Effector CD4-positive, alpha-beta T cell (primary cell): ENCODE measurements around the gene KHNYN.
A peak's percentile ranks its signal among the peaks of the same experiment; 100 is the strongest.

Experiments used
- DNase-seq: peaks from one replicate; pipeline ENCODE4 v3.0.0-alpha.2; 2020

KHNYN gene

GRCh38 chr14:24425704-24426103 lies 4.0 kb upstream of the KHNYN start:
- no peak for DNase-seq

DNA sequence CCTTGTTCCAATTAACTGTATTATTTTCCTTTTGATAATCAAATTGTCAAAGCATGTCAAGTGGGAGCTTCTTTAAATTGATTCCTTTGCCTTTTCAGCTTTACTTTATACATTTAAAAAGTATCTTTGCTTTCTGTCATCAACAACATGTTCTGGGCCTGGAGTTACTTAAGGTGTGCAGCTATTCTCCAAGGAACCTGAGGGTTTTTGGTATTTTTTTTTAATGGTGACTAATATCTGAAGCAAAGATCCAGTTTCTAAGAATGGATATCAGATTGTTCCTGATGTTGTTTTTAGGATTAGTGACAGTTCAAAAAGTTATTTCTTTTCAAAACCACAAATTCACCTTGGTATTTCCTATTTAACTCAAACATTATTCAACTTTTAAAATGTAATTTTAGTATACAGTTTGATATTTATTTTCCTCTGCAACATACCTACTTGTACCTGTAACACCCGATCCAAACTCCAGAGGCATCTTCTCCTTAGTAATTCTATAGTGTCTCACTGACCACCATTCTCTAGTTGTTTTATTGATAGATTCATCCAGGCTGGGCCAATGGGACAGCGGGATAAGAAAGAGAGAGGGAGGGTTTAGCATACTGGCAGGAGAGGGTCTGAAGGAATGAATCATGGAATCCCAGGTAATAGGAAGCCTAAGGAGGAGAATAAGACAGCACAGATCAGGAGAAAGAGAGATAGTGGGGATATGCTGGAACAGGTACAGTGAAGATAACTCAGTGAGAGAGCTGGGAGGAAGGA lies 3.4 kb upstream of the KHNYN start:
- DNase-seq = no peak

DNA sequence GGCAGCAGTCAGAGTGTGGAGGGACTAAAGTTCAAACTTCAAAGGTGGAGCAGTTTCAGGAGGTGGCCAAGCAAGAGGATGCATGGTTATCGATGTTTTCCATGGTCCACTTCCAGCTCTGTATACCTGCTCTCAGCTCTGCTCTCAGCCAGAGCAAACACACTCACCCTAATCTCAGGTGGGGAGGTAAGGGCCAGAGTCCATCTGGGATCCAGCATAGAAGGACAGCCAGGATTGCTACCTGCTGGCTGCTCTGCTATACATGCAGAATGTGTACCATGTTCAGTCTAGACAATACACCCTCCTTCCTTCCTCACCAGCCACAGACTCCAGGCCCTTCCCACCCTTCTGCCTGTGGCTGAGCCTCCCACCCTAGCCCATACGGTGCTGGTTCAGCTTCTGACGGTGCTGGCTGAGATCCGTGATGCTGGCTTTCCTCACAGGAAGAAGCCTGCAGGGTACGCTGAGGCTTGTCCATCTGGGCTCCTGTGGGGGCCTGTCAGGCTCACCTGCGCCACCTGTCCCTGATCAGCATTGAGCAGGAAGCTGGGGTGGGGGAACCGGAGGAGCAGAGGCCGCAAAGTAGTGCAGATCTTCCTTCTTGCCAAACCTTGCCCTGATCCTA lies 2.7 kb upstream of the KHNYN start:
- no peak for DNase-seq

GRCh38 chr14:24427537-24428508 lies 1.9 kb upstream of the KHNYN start:
- no peak for DNase-seq

DNA sequence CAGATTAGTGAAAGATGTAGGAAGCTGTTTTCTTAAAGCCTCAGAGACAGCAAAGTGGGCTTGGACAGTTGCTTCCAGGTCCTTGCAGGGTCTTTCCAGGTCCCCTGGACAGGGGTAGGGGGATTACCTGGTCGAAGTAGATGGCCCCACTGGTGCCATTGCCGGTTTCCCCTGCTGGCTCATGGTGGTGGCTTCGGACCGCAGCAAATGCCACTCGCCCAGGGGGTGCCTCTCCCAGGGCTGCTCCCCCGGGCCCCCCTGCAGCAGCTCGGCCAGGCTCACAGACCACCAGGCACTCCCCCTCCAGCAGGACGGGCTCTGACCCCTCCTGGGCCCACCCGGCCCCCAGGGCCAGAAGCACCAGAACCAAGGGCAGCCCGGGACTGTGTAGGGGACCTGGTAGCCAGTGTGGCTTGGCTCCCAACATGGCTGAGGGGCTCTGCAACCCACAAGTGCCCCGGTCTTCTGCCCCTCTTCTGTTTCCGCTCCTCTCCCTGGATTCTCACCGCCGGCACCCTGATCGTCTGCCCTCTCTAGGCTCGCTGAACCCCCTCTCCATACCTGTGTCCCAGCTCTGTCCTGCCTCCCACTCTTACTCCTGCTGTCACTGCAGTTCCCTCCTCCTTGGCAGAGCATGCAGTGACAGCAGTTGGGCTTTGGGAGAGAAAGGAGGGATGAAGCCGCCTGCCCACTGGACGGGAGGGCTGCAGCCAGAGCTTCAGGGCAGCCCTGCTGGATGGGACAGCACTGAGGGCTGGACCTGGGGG lies 943 bp upstream of the KHNYN start:
- no peak for DNase-seq

- DNase-seq = peak; percentile 25
Measured at GRCh38 chr14:24430143-24430681, 458 bp downstream of the KHNYN start.

DNA sequence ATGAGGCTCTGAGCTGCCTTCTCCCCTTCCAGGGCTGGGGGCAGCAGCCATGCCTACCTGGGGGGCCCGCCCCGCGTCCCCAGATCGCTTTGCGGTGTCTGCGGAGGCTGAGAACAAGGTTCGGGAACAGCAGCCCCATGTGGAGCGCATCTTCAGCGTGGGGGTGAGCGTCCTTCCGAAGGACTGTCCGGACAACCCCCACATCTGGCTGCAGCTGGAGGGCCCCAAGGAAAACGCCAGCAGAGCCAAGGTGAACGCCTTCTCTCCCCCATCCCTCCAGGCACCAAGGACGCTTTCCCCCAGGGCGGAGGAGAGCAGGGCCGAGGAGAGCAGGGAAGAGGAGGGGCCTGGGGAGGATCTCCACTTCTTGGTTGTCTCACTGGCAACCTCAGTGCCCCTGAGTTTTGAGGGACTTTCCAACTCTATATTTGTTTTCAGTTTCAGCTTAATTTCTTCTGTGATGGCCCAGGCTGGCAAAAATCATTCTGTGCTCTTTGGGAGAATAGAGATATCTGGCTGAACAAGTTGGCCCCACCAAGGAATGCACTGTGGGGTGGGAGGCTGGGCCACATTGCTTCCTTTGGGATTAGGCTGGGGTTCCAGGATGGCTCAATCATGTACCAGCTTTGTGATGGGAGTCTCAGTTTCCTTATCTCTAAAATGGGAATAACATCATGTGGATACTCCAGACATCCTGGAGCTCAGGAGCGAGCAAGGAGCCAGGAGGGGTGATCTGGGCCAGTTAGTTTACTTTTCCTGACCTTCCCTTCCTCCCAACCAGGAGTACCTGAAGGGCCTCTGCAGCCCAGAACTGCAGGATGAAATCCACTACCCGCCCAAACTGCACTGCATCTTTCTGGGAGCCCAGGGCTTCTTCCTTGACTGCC lies 1.2 kb downstream of the KHNYN start:
- DNase-seq = peak; percentile 44

GRCh38 chr14:24431569-24432258 lies 2.0 kb downstream of the KHNYN start:
- DNase-seq = peak; percentile 88

GRCh38 chr14:24432259-24433131 lies 2.7 kb downstream of the KHNYN start:
- no peak for DNase-seq

GRCh38 chr14:24434036-24434435 lies 4.3 kb downstream of the KHNYN start:
- DNase-seq = no peak

DNA sequence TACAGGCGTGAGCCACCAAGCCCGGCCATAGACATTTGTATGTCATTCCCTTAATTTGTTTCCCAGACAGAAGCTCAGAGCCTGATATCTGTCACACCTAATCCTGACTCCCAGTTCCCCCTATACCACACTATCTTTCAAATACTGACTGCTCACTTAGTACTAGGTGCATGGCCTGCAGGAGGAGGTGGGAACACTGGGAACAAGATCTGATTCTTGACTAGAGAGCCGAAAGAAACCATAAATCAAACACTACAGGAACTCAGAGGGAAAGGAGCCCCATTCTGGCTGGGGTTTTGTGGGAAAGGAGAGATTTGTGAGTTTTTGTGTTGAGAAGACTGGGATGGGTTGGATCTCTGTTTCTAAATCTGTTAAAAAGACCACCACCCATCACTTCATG lies 4.9 kb downstream of the KHNYN start:
- DNase-seq = no peak

DNA sequence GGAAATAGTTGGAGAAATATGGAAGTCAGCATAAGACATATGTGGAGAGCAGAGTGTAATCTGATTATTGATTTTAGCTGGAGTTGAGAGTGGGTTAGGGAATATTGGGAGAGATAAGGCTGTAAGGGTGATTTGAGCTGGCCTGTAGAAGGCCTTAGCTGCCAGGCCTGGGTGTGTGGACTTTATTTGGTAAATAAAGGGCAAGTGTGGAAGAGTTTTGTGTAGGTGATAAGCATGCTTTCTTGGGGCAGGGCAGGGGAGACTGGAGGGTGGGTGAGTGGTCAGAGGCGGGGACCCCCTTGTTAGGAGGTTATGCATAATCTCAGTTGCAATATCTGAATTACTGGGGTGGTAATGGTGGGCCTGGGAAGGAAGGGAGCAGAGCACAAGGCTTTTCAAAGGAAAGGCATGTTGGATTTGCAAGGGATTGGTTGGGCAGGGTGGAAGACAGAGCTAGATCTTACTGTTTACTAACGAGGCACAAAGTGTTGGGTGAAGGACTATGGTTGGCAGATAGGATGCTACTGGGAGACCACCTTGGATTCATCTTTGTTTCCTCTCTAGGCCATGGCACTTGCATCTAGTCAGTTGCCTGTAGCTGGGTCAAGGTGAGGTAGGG lies 5.5 kb downstream of the KHNYN start:
- no peak for DNase-seq

DNA sequence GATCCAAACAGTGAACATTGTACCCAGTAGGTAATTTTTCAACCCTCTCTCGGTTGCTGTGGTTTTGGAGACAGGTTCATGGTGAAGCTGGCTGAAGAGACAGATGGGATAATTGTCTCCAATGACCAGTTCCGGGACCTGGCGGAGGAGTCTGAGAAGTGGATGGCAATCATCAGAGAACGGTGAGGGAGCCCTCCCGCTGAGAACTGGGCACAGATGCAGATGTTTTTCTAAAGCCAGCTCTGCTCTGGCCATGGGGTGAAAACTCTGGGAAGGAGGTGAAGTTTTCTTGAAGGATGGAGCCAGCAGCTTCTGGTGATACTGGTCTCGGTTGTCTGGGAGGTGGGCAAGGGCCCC lies 6.2 kb downstream of the KHNYN start:
- no peak for DNase-seq

DNA sequence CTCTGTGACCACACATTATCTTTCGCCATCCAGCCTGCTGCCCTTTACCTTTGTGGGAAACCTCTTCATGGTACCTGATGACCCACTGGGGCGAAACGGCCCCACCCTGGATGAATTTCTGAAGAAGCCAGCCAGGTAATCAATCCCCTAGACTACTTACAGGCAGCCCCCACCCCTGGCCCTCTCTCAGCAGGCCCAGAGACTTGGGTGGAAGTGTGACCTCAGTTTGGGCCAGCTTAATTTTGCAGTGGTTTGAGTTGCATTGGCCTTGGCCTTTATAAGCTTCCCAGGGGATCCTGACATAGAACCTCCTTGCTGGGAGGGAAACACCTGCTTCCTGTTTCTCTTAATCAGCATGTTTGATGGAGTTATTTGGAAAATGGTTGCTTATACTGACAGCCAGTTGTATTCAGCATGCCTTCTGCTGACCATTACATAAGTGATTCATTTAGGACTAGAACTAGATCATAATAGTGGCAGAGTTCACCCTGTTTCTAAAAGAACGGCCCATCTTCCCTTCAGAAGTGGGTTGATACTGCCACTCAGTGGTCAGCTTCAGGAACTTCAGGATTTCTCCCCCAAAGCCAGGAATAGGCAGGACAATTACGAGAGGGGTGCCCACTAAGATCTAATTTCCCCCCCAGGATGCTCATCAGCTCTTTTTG lies 6.7 kb downstream of the KHNYN start:
- DNase-seq = peak; percentile 35

DNA sequence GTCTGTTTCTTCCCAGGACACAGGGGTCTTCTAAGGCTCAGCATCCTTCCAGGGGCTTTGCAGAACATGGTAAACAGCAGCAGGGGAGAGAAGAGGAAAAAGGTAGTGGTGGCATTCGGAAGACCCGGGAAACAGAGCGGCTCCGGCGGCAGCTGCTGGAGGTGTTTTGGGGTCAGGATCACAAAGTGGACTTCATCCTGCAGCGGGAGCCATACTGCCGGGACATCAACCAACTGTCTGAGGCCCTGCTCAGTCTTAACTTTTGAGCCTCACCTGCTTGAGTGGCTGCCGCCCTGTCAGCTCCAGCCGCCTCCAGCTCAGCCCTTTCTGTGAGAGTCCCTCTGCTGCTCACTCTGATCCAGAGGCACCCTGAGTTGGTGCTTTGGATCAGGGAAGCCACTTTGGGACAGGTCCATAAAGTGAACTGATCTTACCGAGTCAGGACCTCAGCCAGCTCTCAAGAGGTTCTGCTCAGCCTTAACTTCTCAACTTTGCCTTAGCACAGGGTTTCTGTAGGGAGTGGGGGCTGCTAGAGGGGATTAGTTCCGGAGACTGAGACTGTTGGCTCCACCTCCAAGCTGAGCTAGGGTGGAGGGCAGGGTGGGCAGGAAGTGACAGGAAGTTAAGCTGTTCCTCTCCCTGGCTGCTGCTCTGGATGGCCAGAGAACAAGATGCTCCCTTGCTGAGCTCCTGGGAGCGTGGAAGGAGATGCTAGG lies 7.4 kb downstream of the KHNYN start:
- no peak for DNase-seq

DNA sequence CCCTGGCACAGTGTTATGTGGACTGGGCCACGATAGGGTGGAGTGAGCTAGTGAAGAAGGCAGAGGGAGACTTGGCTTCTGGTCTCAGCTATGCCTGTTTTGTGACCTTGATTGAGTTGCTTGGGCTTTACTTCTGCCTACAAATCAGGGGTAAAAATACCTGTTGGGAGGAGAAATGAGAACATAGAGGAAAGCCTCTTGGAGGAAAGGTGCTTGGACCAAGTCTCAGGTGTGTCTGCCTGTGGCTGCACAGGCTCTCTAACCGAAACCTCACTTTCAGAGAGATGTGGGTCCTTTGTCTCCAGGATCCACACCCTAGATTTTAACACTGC lies 7.9 kb downstream of the KHNYN start:
- DNase-seq = no peak

- no peak for DNase-seq
Measured at GRCh38 chr14:24438223-24439097, 8.7 kb downstream of the KHNYN start.
